ENCODE results near the gene ATP9A.
"Not testable (repeated sequence)": the region's sequence is repeated elsewhere in the genome, so short reads cannot be mapped to it uniquely, and the experiment has no call there.

Gene ATP9A

GRCh38 chr20:51593584-51593983, 174.6 kb downstream of the ATP9A start:
- no peak for DNase-seq

GRCh38 chr20:51592564-51592963, 175.6 kb downstream of the ATP9A start:
- no peak for DNase-seq

GRCh38 chr20:51591871-51592270, 176.3 kb downstream of the ATP9A start:
- no peak for DNase-seq

- DNase-seq, result no peak
These were observed 179.4 kb downstream of the ATP9A start for GRCh38 chr20:51588762-51589161.

GRCh38 chr20:51587145-51587544, 181.0 kb downstream of the ATP9A start:
- DNase-seq, result no peak

- no peak for DNase-seq
These were observed 182.2 kb downstream of the ATP9A start for GRCh38 chr20:51586005-51586440.

- no peak for DNase-seq
These were observed 183.0 kb downstream of the ATP9A start for GRCh38 chr20:51585148-51585547.

- DNase-seq, result no peak
These were observed 183.5 kb downstream of the ATP9A start for GRCh38 chr20:51584737-51585136.

GRCh38 chr20:51584116-51584515, 184.1 kb downstream of the ATP9A start:
- no peak for DNase-seq

- DNase-seq, result no peak
These were observed 184.7 kb downstream of the ATP9A start for GRCh38 chr20:51583499-51583898.

GRCh38 chr20:51583073-51583472, 185.1 kb downstream of the ATP9A start:
- no peak for DNase-seq

- no peak for DNase-seq
These were observed 186.6 kb downstream of the ATP9A start for GRCh38 chr20:51581571-51581970.

GRCh38 chr20:51579137-51579536, 189.1 kb downstream of the ATP9A start:
- DNase-seq, result no peak

- no peak for DNase-seq
These were observed 190.1 kb downstream of the ATP9A start for GRCh38 chr20:51578145-51578459.

GRCh38 chr20:51577432-51578144, 190.6 kb downstream of the ATP9A start:
- DNase-seq, result no peak

GRCh38 chr20:51575486-51575885, 192.7 kb downstream of the ATP9A start:
- DNase-seq, result no peak

GRCh38 chr20:51574248-51575033, 193.7 kb downstream of the ATP9A start:
- no peak for DNase-seq

- no peak for DNase-seq
These were observed 194.5 kb downstream of the ATP9A start for GRCh38 chr20:51573576-51574243.

- no peak for DNase-seq
These were observed 196.8 kb downstream of the ATP9A start for GRCh38 chr20:51571460-51571794.

- no peak for DNase-seq
These were observed 197.3 kb downstream of the ATP9A start for GRCh38 chr20:51570739-51571459.

GRCh38 chr20:51569815-51570738, 198.1 kb downstream of the ATP9A start:
- DNase-seq, result no peak

- DNase-seq, result not testable (repeated sequence)
These were observed 199.7 kb downstream of the ATP9A start for GRCh38 chr20:51568533-51568932.

Measured in CD4-positive, alpha-beta T cell treated with Interleukin-17A for 4 hours (primary cell).